BLaER1 treated with 17β-estradiol and CSF1 and Interleukin-3, amounts not matched to agents 10 nM and 100 nM (cell line): Measurements from ENCODE around the gene POFUT2.

Experiments
- H3K27ac ChIP-seq, 11 experiments: shearing (Covaris generic); formaldehyde crosslinking; 2 replicates each; pipeline ENCODE4 v1.8.1; 2022
- H3K27me3 ChIP-seq, 11 experiments: shearing (Covaris generic); formaldehyde crosslinking; 2 replicates each; pipeline ENCODE4 v1.8.1; 2022
- H3K36me3 ChIP-seq, 11 experiments: shearing (Covaris generic); formaldehyde crosslinking; 2 replicates each; pipeline ENCODE4 v1.8.1; 2022
- H3K4me1 ChIP-seq, 10 experiments: shearing (Covaris generic); formaldehyde crosslinking; 2 replicates each; pipeline ENCODE4 v1.8.1; 2022
- H3K4me2 ChIP-seq, 11 experiments: shearing (Covaris generic); formaldehyde crosslinking; 2 replicates each; pipeline ENCODE4 v1.8.1; 2022
- H3K4me3 ChIP-seq, 10 experiments: shearing (Covaris generic); formaldehyde crosslinking; 2 replicates each; pipeline ENCODE4 v1.8.1; 2022
- H3K9ac ChIP-seq, 11 experiments: shearing (Covaris generic); formaldehyde crosslinking; 2 replicates each; pipeline ENCODE4 v1.8.1; 2022
- H3K9me3 ChIP-seq, 11 experiments: shearing (Covaris generic); formaldehyde crosslinking; replicated peaks in 1 of 11; 2 replicates each; pipeline ENCODE4 v1.8.1; 2022
- H4K20me1 ChIP-seq, 11 experiments: shearing (Covaris generic); formaldehyde crosslinking; 2 replicates each; pipeline ENCODE4 v1.8.1; 2022
- Cebpa-rat ChIP-seq, 11 experiments: shearing (Covaris generic); IDR thresholded peaks; 2 replicates each; pipeline ENCODE4 v1.8.1; 2022

Gene POFUT2

GRCh38 chr21:45304945-45305344 is 17.2 kb upstream of the POFUT2 start:
- TF ChIP-seq Cebpa-rat (IDR thresholded peaks at IDR 0.05): no peak
- Histone ChIP-seq H3K4me3 (no peak overlapping the region), H3K36me3 (no peaks in the 10 kb centered on the region), H3K9ac (0 out of 22 replicates have a peak overlapping the region, but pooled peaks of 1 of the 11 experiments have one; percentile 6), H3K27me3 (peaks cover 0 to 15% (median 6%) of the 10 kb centered on the region in 11 experiments; a peak in 6 of 22 replicates), H3K27ac (no peak overlapping the region), H3K4me1 (peaks cover 41 to 88% (median 82%) of the 10 kb centered on the region in 10 experiments), H3K4me2 (peak overlapping the region in 9 of 11 experiments; percentile 39 to 89 (median 68); a peak in 18 of 22 replicates), H3K9me3 (no peaks in the 10 kb centered on the region), H4K20me1 (peaks cover 0 to 12% (median 0%) of the 10 kb centered on the region in 11 experiments; a peak in 5 of 22 replicates)

DNA sequence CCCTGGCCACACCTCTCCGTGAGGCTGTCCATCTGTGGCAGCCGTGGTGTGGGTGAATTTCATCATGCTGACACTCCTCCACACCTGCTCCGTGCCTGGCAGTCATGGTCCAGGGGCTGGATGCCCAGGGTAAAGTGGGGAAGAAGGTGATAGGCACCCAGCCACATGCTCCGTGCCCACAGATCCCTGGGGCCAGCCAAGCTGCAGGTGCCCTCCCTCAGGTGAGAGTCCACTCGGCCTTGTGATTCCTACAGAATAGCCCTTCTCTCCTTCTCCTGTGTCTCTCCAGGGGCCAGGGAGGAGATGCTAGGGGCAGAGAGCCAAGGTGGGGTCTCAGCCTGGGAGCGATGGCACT is 16.8 kb upstream of the POFUT2 start:
- H4K20me1 ChIP-seq: peaks cover 0 to 12% (median 0%) of the 10 kb centered on the region in 11 experiments; a peak in 5 of 22 replicates
- H3K27ac ChIP-seq: no peak overlapping the region; a peak in 1 of 22 replicates
- H3K4me2 ChIP-seq: peak overlapping the region in 9 of 11 experiments; percentile 39 to 89 (median 68); a peak in 17 of 22 replicates
- no peak for TF ChIP-seq Cebpa-rat (IDR thresholded peaks at IDR 0.05)
- H3K36me3 ChIP-seq: no peaks in the 10 kb centered on the region
- peaks cover 36 to 86% (median 80%) of the 10 kb centered on the region in 10 experiments for H3K4me1 ChIP-seq
- H3K9me3 ChIP-seq: no peaks in the 10 kb centered on the region
- H3K4me3 ChIP-seq: no peak overlapping the region
- no peak overlapping the region for H3K9ac ChIP-seq
- peaks cover 0 to 15% (median 6%) of the 10 kb centered on the region in 11 experiments; a peak in 6 of 22 replicates for H3K27me3 ChIP-seq

- no peak for TF ChIP-seq Cebpa-rat (IDR thresholded peaks at IDR 0.05)
- no peak overlapping the region for H3K4me3 ChIP-seq
- no peak overlapping the region; a peak in 1 of 22 replicates for H3K27ac ChIP-seq
- H3K27me3 ChIP-seq: peaks cover 0 to 15% (median 6%) of the 10 kb centered on the region in 11 experiments; a peak in 6 of 22 replicates
- no peaks in the 10 kb centered on the region for H3K36me3 ChIP-seq
- H3K4me1 ChIP-seq: peaks cover 31 to 80% (median 74%) of the 10 kb centered on the region in 10 experiments
- peaks cover 0 to 12% (median 0%) of the 10 kb centered on the region in 11 experiments; a peak in 5 of 22 replicates for H4K20me1 ChIP-seq
- no peak overlapping the region for H3K9ac ChIP-seq
- H3K4me2 ChIP-seq: peak overlapping the region in 9 of 11 experiments; percentile 39 to 89 (median 68); a peak in 14 of 22 replicates
- no peaks in the 10 kb centered on the region for H3K9me3 ChIP-seq
These were observed 16.2 kb upstream of the POFUT2 start for GRCh38 chr21:45303751-45304475.

GRCh38 chr21:45303091-45303615 is 15.5 kb upstream of the POFUT2 start:
- peaks cover 23 to 76% (median 67%) of the 10 kb centered on the region in 10 experiments for H3K4me1 ChIP-seq
- peaks cover 0 to under 1% (median 0%) of the 10 kb centered on the region in 11 experiments; a peak in 1 of 22 replicates for H3K9me3 ChIP-seq
- peak overlapping the region in 8 of 11 experiments; percentile 50 to 72 (median 63); a peak in 11 of 22 replicates for H3K9ac ChIP-seq
- peak overlapping the region in 7 of 11 experiments; percentile 68 to 83 (median 77); a peak in 11 of 22 replicates for H3K27ac ChIP-seq
- no peak for TF ChIP-seq Cebpa-rat (IDR thresholded peaks at IDR 0.05)
- H3K4me3 ChIP-seq: no peak overlapping the region
- peaks cover 0 to 10% (median 0%) of the 10 kb centered on the region in 11 experiments; a peak in 4 of 22 replicates for H4K20me1 ChIP-seq
- H3K27me3 ChIP-seq: peaks cover 0 to 15% (median 6%) of the 10 kb centered on the region in 11 experiments; a peak in 6 of 22 replicates
- H3K36me3 ChIP-seq: no peaks in the 10 kb centered on the region
- H3K4me2 ChIP-seq: peak overlapping the region; percentile 56 to 89 (median 76); a peak in 20 of 22 replicates

- peaks cover 0 to 8% (median 3%) of the 10 kb centered on the region in 11 experiments; a peak in 16 of 22 replicates for H3K9me3 ChIP-seq
- peak overlapping the region; percentile 58 to 83 (median 71) for H3K27ac ChIP-seq
- peaks cover 0 to 14% (median 6%) of the 10 kb centered on the region in 11 experiments; a peak in 6 of 22 replicates for H3K27me3 ChIP-seq
- peaks cover 20 to 68% (median 60%) of the 10 kb centered on the region in 10 experiments for H3K4me1 ChIP-seq
- H3K9ac ChIP-seq: peak overlapping the region; percentile 37 to 72 (median 61)
- peaks cover 0 to 7% (median 0%) of the 10 kb centered on the region in 11 experiments; a peak in 3 of 22 replicates for H4K20me1 ChIP-seq
- peak overlapping the region in 1 of 10 experiments; percentile 23; a peak in 1 of 20 replicates for H3K4me3 ChIP-seq
- TF ChIP-seq Cebpa-rat (IDR thresholded peaks at IDR 0.05): no peak
- peak overlapping the region; percentile 56 to 89 (median 76) for H3K4me2 ChIP-seq
- no peaks in the 10 kb centered on the region for H3K36me3 ChIP-seq
These were observed 14.7 kb upstream of the POFUT2 start for GRCh38 chr21:45302082-45303061.

DNA sequence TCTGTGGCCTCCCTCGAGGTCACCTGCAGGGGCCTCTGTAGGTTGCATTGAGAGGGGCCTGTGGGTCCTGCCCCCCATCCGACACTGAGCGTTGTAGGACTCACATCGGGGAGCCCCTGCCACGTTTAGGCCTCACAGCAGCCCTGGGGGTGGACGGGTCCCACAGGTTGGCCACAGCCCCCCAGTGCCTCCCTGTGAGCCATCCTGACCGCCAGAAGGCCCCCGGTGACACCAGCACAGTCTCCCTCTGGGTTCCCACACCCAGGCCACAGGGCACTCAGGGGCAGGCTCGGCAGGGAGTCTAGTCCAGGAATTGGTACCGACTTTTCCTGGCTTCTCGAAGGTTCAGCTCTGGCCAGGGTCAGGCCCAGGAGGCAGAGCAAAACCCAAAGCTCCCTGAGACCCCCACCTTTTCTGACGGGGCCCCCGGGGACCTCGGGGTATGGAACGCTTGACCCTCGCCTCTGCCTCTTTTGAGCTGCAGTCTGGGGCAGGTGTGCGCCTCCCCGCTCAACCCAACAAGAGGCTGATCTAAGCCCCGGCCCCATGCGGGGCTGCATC is 13.9 kb upstream of the POFUT2 start:
- peaks cover 20 to 65% (median 59%) of the 10 kb centered on the region in 10 experiments for H3K4me1 ChIP-seq
- peak overlapping the region; percentile 1 to 70 (median 51); a peak in 16 of 22 replicates for H3K9ac ChIP-seq
- no peaks in the 10 kb centered on the region for H3K36me3 ChIP-seq
- H3K27me3 ChIP-seq: peaks cover 0 to 8% (median 4%) of the 10 kb centered on the region in 11 experiments; a peak in 6 of 22 replicates
- no peak for TF ChIP-seq Cebpa-rat (IDR thresholded peaks at IDR 0.05)
- peak overlapping the region; percentile 56 to 89 (median 76) for H3K4me2 ChIP-seq
- H3K9me3 ChIP-seq: peaks cover 0 to 16% (median 11%) of the 10 kb centered on the region in 11 experiments; a peak in 17 of 22 replicates
- peaks cover 0 to 4% (median 0%) of the 10 kb centered on the region in 11 experiments; a peak in 3 of 22 replicates for H4K20me1 ChIP-seq
- H3K4me3 ChIP-seq: no peak overlapping the region
- H3K27ac ChIP-seq: peak overlapping the region; percentile 47 to 81 (median 68); a peak in 19 of 22 replicates

DNA sequence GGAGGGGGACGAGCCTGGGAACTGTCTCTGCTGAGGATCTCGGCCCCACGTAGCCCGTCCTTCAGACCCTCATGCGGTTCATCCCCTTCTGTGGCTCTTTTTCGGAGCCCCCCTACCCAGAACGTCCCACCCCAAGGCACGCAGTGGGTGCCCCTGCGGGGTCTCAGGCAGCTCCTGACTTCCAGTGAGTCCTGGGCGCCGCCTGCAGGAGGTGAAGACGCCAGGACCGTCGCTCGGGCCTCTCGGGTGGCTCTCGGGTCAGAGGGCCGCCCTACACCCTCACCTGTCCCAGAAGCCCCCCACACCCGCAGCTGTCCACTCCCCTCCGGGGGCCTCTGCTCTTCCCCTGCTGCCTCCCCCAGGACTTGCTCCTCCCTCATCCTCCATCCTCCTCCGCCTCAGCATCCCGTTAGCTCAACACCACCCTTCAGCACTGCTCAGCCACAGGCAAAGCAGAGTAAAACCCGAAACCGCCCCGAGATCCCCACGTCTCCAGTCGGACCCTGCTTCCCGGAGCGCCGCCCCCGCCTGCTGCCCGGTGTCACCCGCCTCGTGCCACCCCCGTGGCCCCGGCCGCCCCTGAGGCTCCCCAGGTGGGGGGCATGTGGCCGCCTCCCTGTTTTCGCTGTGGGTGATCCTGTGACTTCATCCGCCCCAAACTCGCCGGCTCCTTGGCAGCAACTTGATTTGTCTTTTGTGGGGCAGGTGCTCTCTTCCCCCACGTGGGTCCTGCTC is 13.3 kb upstream of the POFUT2 start:
- Histone ChIP-seq H3K4me2 (peak overlapping the region; percentile 56 to 89 (median 76); a peak in 21 of 22 replicates), H3K27ac (peak overlapping the region in 5 of 11 experiments; percentile 47 to 81 (median 77); a peak in 7 of 22 replicates), H4K20me1 (no peaks in the 10 kb centered on the region; a peak in 1 of 22 replicates), H3K4me3 (no peak overlapping the region), H3K27me3 (0 out of 22 replicates have a peak, but pooled peaks cover 0 to 4% (median 0%) of the 10 kb centered on the region in 11 experiments), H3K9me3 (peaks cover 0 to 17% (median 12%) of the 10 kb centered on the region in 11 experiments; a peak in 17 of 22 replicates), H3K9ac (peak overlapping the region in 6 of 11 experiments; percentile 1 to 70 (median 58); a peak in 6 of 22 replicates), H3K36me3 (no peaks in the 10 kb centered on the region), H3K4me1 (peaks cover 20 to 65% (median 59%) of the 10 kb centered on the region in 10 experiments)
- TF ChIP-seq Cebpa-rat (IDR thresholded peaks at IDR 0.05): no peak
